Naive thymus-derived CD8-positive, alpha-beta T cell (primary cell): ENCODE measurements around the gene KSR2. TPM values are rescaled to one million over a fixed set of nuclear protein-coding genes. Genes with fewer than 3 reads are reported as not detected.
A peak's percentile ranks its signal among the peaks of the same experiment; 100 is the strongest.

Source experiments
- ATAC-seq, 2 donors: fragments of 150-1000 bp; cut with Tn5 transposase in 1 of 2; sonication (Bioruptor Pico), chemical (Tn5 transposase) in 1 of 2; 1 replicate in 1 of 2; 2 replicates in 1 of 2; pipeline ENCODE4 v1.10.0; 2021; ENCODE audit warnings: mild to moderate bottlenecking in 2 of 2, moderate library complexity in 2 of 2
- POLR2A ChIA-PET: fragments of 350-600 bp; sonication (Branson Sonifier 250); formaldehyde crosslinking; loops from one replicate; lab custom pipeline; 2021; ENCODE audit warnings: antibody characterized with exemption; lab: Charles Lee
- DNase-seq, 10 donors: peaks; one replicate each; pipeline versions ENCODE4 v3.0.0 to v3.0.0-alpha.2; 2020 to 2022
- H3K27ac Mint-ChIP-seq, 10 donors: one replicate each; pipeline ENCODE4 v1.8.0; 2020 to 2022; ENCODE audit warnings: mild to moderate bottlenecking in 10 of 10, mixed read lengths in 10 of 10, moderate library complexity in 4 of 10, inconsistent platforms in 1 of 10
- H3K27me3 Mint-ChIP-seq, 5 donors: one replicate each; pipeline ENCODE4 v1.8.0; 2021 to 2022; ENCODE audit warnings: mixed read lengths in 5 of 5
- H3K36me3 Mint-ChIP-seq, 3 donors: one replicate each; pipeline ENCODE4 v1.8.0; 2020 to 2022; ENCODE audit warnings: mixed read lengths in 3 of 3, mild to moderate bottlenecking in 2 of 3, inconsistent platforms in 1 of 3
- H3K4me1 Mint-ChIP-seq, 4 donors: one replicate each; pipeline ENCODE4 v1.8.0; 2021 to 2022; ENCODE audit warnings: mixed read lengths in 4 of 4
- H3K4me3 Mint-ChIP-seq, 10 donors: one replicate each; pipeline ENCODE4 v1.8.0; 2020 to 2022; ENCODE audit warnings: mild to moderate bottlenecking in 10 of 10, mixed read lengths in 10 of 10, moderate library complexity in 6 of 10, inconsistent platforms in 1 of 10
- H3K9me3 Mint-ChIP-seq, 9 donors: one replicate each; pipeline ENCODE4 v1.8.0; 2020 to 2022; ENCODE audit warnings: mixed read lengths in 9 of 9, mild to moderate bottlenecking in 3 of 9, inconsistent platforms in 1 of 9, moderate library complexity in 1 of 9
- polyA plus RNA-seq, 3 donors: library from polyadenylated mRNA; unstranded; fragments of 300-500 nt; fragmentation: Illumina TruSeq; gene quantifications; one replicate each; pipeline ENCODE4 v1.2.3, GENCODE V29; 2021
- total RNA-seq, 8 experiments: library from RNA in 2 of 8; stranded (reverse) in 2 of 8; gene quantifications; one replicate each; pipeline ENCODE4 v1.2.3 and lab custom pipeline; 2021 to 2026

KSR2 gene
- total and polyA plus RNA-seq, 5 experiments from 2014 or later, result not detected

- Mint-ChIP-seq H3K4me3 (no peak overlapping the region), H3K27ac (no peak overlapping the region), H3K9me3 (peaks cover 0 to 7% (median 0%) of the 10 kb centered on the region in 9 donors), H3K27me3 (peaks cover 0 to 16% (median 5%) of the 10 kb centered on the region in 5 donors), H3K4me1 (no peaks in the 10 kb centered on the region), H3K36me3 (no peaks in the 10 kb centered on the region)
- POLR2A ChIA-PET, result no interaction called here
- ATAC-seq (no peak), DNase-seq (no peak)
Observed at GRCh38 chr12:117528538-117528937, 440.3 kb downstream of the KSR2 start.

DNA sequence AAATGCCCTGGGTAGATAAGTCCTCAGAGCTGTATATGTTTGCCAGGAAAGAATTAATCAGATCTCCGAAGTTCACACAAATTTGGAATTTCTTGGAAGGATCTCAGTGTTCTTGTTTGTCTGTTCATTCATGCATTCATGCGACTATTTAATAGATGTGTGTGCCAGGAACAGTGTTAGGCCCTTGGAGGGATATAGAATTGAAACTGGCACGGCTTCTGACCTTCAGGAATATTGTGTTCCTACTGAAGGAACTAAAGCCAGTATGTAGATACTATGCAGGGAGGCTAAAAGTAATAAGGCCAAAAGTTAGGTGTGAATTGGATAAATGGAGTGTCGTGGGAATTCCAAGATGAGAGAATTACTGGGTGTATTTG is 441.3 kb downstream of the KSR2 start:
- Mint-ChIP-seq H3K27me3 (peaks cover 0 to 16% (median 5%) of the 10 kb centered on the region in 5 donors), H3K4me1 (no peaks in the 10 kb centered on the region), H3K36me3 (no peaks in the 10 kb centered on the region), H3K27ac (no peak overlapping the region), H3K4me3 (no peak overlapping the region), H3K9me3 (peaks cover 0 to 7% (median 0%) of the 10 kb centered on the region in 9 donors)
- POLR2A ChIA-PET, result no interaction called here
- no peak for ATAC-seq
- DNase-seq, result no peak

DNA sequence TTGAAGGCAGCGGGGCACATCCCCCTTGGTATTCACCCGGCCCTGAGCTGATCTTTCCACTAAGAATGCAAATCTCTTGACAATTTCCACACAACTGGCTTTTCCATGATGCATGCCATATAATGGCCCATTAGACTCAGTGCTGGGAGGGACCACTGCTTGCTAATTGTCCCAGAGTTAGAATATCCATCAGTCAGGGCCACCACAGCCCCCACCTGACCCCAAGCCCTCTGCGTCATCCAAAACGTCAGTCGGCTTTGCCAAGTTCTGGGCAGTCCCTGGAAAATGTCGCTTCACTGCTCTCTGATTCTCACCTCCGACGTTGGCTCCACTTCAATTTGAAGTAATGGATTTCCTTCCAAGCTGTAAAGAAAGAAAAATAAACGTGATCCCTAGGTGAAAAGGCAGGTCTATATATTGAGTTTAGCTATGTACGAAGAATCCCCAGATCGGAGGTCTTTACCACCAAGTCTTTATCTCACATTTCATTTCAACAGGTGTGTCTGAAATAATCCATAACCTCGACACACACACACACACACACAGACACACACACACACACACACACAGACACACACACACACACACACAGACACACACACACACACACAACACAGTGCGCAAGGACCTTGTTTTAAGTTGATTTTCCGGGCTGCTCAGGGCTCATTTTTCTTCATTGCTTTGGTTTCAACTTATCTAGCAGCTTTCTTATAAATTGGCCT is 441.9 kb downstream of the KSR2 start:
- no peak for ATAC-seq
- peaks cover 0 to 15% (median 5%) of the 10 kb centered on the region in 5 donors for H3K27me3 Mint-ChIP-seq
- H3K9me3 Mint-ChIP-seq, result peaks cover 0 to 7% (median 0%) of the 10 kb centered on the region in 9 donors
- no peaks in the 10 kb centered on the region for H3K4me1 Mint-ChIP-seq
- POLR2A ChIA-PET, result no interaction called here
- H3K4me3 Mint-ChIP-seq, result no peak overlapping the region
- DNase-seq, result no peak
- no peak overlapping the region for H3K27ac Mint-ChIP-seq
- no peaks in the 10 kb centered on the region for H3K36me3 Mint-ChIP-seq

DNA sequence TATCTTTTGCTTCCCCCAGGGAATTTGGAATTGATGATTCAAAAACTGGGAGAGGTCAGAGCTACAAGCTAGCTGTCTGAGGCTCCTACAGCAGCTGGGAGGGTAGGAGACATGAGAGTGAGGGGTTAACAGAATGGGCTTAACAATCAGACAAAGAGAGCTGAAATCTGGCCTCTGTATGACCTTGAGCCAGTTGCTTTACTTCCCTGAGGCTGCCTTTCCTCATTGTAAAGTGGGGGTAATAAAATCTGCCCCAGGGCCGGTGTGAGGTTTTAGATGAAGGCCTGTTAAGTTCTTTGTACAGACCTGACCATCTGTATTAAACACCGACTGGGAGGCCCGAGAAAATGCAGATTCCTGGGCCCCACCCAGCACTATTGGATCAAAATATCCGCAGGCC is 443.0 kb downstream of the KSR2 start:
- ATAC-seq (no peak), DNase-seq (no peak)
- POLR2A ChIA-PET, result no interaction called here
- Mint-ChIP-seq H3K27ac (no peak overlapping the region), H3K4me1 (no peaks in the 10 kb centered on the region), H3K36me3 (no peaks in the 10 kb centered on the region), H3K9me3 (peaks cover 0 to 7% (median 0%) of the 10 kb centered on the region in 9 donors), H3K27me3 (peaks cover 0 to 12% (median 4%) of the 10 kb centered on the region in 5 donors), H3K4me3 (no peak overlapping the region)

GRCh38 chr12:117524806-117525205 is 444.0 kb downstream of the KSR2 start:
- peaks cover 0 to 13% (median 4%) of the 10 kb centered on the region in 5 donors for H3K27me3 Mint-ChIP-seq
- no peak for ATAC-seq
- no peak overlapping the region for H3K4me3 Mint-ChIP-seq
- no peaks in the 10 kb centered on the region for H3K36me3 Mint-ChIP-seq
- H3K9me3 Mint-ChIP-seq, result peaks cover 0 to 7% (median 0%) of the 10 kb centered on the region in 9 donors
- no peak for DNase-seq
- no peak overlapping the region for H3K27ac Mint-ChIP-seq
- no peaks in the 10 kb centered on the region for H3K4me1 Mint-ChIP-seq
- POLR2A ChIA-PET, result no interaction called here

DNA sequence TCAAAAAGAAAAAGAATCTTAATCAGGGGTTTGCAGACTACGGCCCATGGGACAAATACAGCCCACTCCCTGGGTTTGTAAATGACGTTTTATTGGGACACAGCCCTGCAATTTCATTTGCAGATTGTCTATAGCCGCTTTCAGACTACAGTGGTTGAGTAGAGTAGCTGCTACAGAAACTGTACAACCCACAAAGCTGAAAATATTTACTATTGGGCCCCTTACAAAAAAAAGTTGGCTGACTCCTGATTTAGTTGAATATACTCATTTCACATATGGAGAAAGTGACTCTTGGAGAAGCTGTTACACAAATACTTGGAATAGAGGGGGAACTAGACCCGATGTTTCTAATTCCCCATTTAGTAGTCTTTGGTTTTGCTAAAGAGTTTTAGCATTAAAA is 444.8 kb downstream of the KSR2 start:
- Mint-ChIP-seq H3K4me1 (no peaks in the 10 kb centered on the region), H3K27me3 (peaks cover 0 to 13% (median 4%) of the 10 kb centered on the region in 5 donors), H3K9me3 (peaks cover 0 to 10% (median 0%) of the 10 kb centered on the region in 9 donors), H3K4me3 (no peak overlapping the region), H3K36me3 (no peaks in the 10 kb centered on the region), H3K27ac (no peak overlapping the region)
- DNase-seq (no peak), ATAC-seq (no peak)
- POLR2A ChIA-PET, result no interaction called here

- H3K9me3 Mint-ChIP-seq, result peaks cover 0 to 11% (median 4%) of the 10 kb centered on the region in 9 donors
- no peak for DNase-seq
Observed at GRCh38 chr12:117522559-117522958, 446.2 kb downstream of the KSR2 start.

DNA sequence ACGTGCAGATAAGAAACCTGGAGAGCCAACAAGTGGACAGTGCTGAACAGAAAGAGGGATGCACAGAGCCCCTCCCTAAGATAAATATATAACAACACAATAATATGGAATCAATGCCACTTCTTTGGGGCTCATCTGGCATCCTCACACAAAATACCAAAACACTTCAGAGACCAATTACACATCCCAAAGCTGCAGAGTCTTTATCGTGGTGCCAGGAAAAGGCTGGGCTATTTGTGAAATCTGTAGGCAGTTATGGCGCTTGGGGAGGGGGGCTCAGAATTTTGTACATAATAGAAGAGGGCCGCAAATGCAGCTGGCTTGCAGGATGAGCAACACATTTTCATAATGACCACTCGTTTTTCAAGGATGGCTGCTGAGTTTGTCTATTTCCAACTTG is 446.9 kb downstream of the KSR2 start:
- no peak for ATAC-seq
- Mint-ChIP-seq H3K4me3 (no peak overlapping the region), H3K9me3 (peaks cover 0 to 10% (median 4%) of the 10 kb centered on the region in 9 donors), H3K4me1 (no peaks in the 10 kb centered on the region), H3K27me3 (peaks cover 4 to 16% (median 4%) of the 10 kb centered on the region in 5 donors), H3K27ac (no peak overlapping the region), H3K36me3 (no peaks in the 10 kb centered on the region)
- no peak for DNase-seq
- POLR2A ChIA-PET, result no interaction called here

More at GRCh38 chr12:117522559-117522958, 446.2 kb downstream of the KSR2 start:
- POLR2A ChIA-PET, result no interaction called here
- Mint-ChIP-seq H3K36me3 (no peaks in the 10 kb centered on the region), H3K27ac (no peak overlapping the region), H3K27me3 (peaks cover 2 to 16% (median 4%) of the 10 kb centered on the region in 5 donors), H3K4me3 (no peak overlapping the region), H3K4me1 (no peaks in the 10 kb centered on the region)
- no peak for ATAC-seq

DNA sequence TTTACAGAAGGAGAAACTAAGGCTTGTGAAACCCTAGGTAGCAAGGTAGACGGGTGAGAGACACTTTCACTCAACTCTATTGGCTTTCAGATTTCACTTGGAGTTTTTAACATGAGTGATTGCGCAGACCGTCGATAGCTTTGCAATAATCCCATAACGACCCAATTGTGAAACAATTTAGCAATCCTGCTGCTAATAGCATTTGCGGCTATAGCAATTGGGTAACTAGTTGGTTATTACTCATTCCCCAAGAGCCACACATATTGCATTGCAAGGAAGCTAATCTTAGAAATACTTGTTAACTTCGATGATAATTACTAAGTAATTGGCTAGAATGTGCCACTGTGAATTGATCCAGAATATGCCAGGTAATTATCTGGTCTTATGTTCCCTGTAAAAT is 447.4 kb downstream of the KSR2 start:
- no peaks in the 10 kb centered on the region for H3K4me1 Mint-ChIP-seq
- H3K36me3 Mint-ChIP-seq, result no peaks in the 10 kb centered on the region
- POLR2A ChIA-PET, result no interaction called here
- peaks cover 0 to 10% (median 4%) of the 10 kb centered on the region in 9 donors for H3K9me3 Mint-ChIP-seq
- DNase-seq (no peak), ATAC-seq (no peak)
- no peak overlapping the region for H3K27ac Mint-ChIP-seq
- no peak overlapping the region for H3K4me3 Mint-ChIP-seq
- peaks cover 4 to 16% (median 4%) of the 10 kb centered on the region in 5 donors for H3K27me3 Mint-ChIP-seq

- Mint-ChIP-seq H3K9me3 (peaks cover 0 to 10% (median 5%) of the 10 kb centered on the region in 9 donors), H3K4me3 (no peak overlapping the region), H3K36me3 (no peaks in the 10 kb centered on the region), H3K27me3 (peaks cover 0 to 20% (median 4%) of the 10 kb centered on the region in 5 donors), H3K27ac (no peak overlapping the region), H3K4me1 (no peaks in the 10 kb centered on the region)
- ATAC-seq (no peak), DNase-seq (no peak)
- POLR2A ChIA-PET, result no interaction called here
Observed at GRCh38 chr12:117518594-117519270, 450.1 kb downstream of the KSR2 start.

DNA sequence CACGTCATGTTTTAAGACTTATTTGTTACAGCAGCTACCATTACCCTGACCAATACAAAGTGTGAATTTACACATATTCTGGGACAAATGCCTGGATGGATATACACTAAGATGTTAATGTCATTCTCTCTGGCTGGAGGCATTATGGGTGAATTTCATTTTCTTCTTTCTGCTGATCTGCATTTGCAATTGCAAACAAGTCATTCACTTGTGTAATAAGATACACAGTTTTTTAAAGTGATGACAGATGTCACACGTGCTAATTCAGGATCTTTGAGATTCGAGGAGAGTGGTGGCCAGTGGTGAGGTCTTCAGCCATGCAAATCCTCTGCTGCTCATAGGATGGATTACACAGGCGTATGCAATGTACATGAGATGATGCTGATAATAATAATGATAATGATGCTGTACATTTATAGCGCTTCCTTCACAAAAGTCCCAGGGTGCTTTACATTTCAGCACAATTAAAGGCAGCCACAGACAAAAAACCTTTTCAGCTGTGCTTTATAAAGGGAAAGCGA is 451.5 kb downstream of the KSR2 start:
- Mint-ChIP-seq H3K4me1 (no peaks in the 10 kb centered on the region), H3K36me3 (no peaks in the 10 kb centered on the region), H3K4me3 (no peak overlapping the region), H3K27ac (no peak overlapping the region), H3K9me3 (peaks cover 0 to 10% (median 6%) of the 10 kb centered on the region in 9 donors), H3K27me3 (peaks cover 0 to 20% (median 7%) of the 10 kb centered on the region in 5 donors)
- ATAC-seq (no peak), DNase-seq (no peak)
- POLR2A ChIA-PET, result no interaction called here

DNA sequence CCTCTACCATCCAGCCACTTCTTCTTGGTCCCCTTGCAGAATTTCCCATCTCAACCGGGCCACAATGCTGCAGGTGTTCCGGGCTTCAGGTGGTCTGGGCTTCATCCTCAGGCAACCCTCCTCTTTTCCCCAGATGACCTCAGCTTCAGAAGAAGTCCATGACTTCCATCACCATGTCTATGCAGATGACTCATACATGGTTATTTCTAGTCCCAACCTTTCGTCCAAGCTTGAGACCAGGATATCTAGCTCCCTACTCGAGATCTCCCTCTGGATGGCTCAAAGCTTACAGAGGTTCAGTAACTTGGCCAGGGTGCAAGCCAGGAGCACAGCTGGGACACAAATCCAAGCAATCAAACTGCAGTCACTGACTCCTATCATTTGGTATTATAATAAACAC is 452.8 kb downstream of the KSR2 start:
- ATAC-seq (no peak), DNase-seq (no peak)
- Mint-ChIP-seq H3K9me3 (peaks cover 0 to 10% (median 4%) of the 10 kb centered on the region in 9 donors), H3K4me3 (no peak overlapping the region), H3K27ac (peak overlapping the region in 1 of 10 donors; percentile 21), H3K27me3 (peaks cover 0 to 20% (median 7%) of the 10 kb centered on the region in 5 donors), H3K36me3 (no peaks in the 10 kb centered on the region), H3K4me1 (no peaks in the 10 kb centered on the region)
- POLR2A ChIA-PET, result no interaction called here

- H3K27me3 Mint-ChIP-seq, result peaks cover 0 to 18% (median 7%) of the 10 kb centered on the region in 5 donors
- POLR2A ChIA-PET, result no interaction called here
- ATAC-seq (no peak), DNase-seq (no peak)
- H3K4me3 Mint-ChIP-seq, result no peak overlapping the region
- no peaks in the 10 kb centered on the region for H3K36me3 Mint-ChIP-seq
- no peak overlapping the region for H3K27ac Mint-ChIP-seq
- no peaks in the 10 kb centered on the region for H3K4me1 Mint-ChIP-seq
- peaks cover 0 to 11% (median 4%) of the 10 kb centered on the region in 9 donors for H3K9me3 Mint-ChIP-seq
Observed at GRCh38 chr12:117514016-117514415, 454.8 kb downstream of the KSR2 start.
